ENCODE measurements around the gene NATD1.

NATD1 gene

GRCh38 chr17:21252796-21253645 is at the start of gene NATD1:
Gene NATD1, minus strand, starts transcription at chr17:21253410. Its CDS starts 146 bp downstream, at chr17:21253264.
- DNase-seq = peak; percentile 68

GRCh38 chr17:21301593-21302550 is 48.7 kb upstream of the NATD1 start:
- no peak for DNase-seq

GRCh38 chr17:21300601-21301571 is 47.7 kb upstream of the NATD1 start:
- DNase-seq = no peak

GRCh38 chr17:21299981-21300600 is 46.9 kb upstream of the NATD1 start:
- no peak for DNase-seq

- DNase-seq = no peak
These were observed 45.8 kb upstream of the NATD1 start for GRCh38 chr17:21298983-21299519.

GRCh38 chr17:21298056-21298982 is 45.1 kb upstream of the NATD1 start:
- DNase-seq = no peak

- DNase-seq = no peak
These were observed 44.4 kb upstream of the NATD1 start for GRCh38 chr17:21297597-21297996.

GRCh38 chr17:21297026-21297520 is 43.9 kb upstream of the NATD1 start:
- no peak for DNase-seq

GRCh38 chr17:21296097-21297025 is 43.2 kb upstream of the NATD1 start:
- DNase-seq = no peak

GRCh38 chr17:21295036-21295952 is 42.1 kb upstream of the NATD1 start:
- no peak for DNase-seq

GRCh38 chr17:21294321-21295035 is 41.3 kb upstream of the NATD1 start:
- no peak for DNase-seq

- no peak for DNase-seq
These were observed 40.6 kb upstream of the NATD1 start for GRCh38 chr17:21293831-21294210.

GRCh38 chr17:21292867-21293830 is 39.9 kb upstream of the NATD1 start:
- no peak for DNase-seq

- no peak for DNase-seq
These were observed 38.7 kb upstream of the NATD1 start for GRCh38 chr17:21291862-21292261.

- DNase-seq = no peak
These were observed 38.1 kb upstream of the NATD1 start for GRCh38 chr17:21291357-21291756.
